Mucosa of rectum (tissue), 2 donors: ENCODE measurements around the gene TGFA.

Experiments
- H3K27ac ChIP-seq, 2 donors: one replicate each; pipeline ENCODE4 v1.7.0; 2013; ENCODE audit warnings: inconsistent platforms in 2 of 2, low read depth in 2 of 2, low read length in 2 of 2
- H3K27me3 ChIP-seq, 2 donors: one replicate each; pipeline ENCODE4 v1.7.0; 2013; ENCODE audit warnings: low read length in 2 of 2; ENCODE audit not compliant: control insufficient read depth in 2 of 2, insufficient read depth in 2 of 2
- H3K36me3 ChIP-seq, 2 donors: one replicate each; pipeline ENCODE4 v1.7.0; 2013; ENCODE audit warnings: low read length in 2 of 2; ENCODE audit not compliant: control insufficient read depth in 2 of 2, insufficient read depth in 2 of 2
- H3K4me1 ChIP-seq, 2 donors: one replicate each; pipeline ENCODE4 v1.7.0; 2013; ENCODE audit warnings: low read length in 2 of 2, mild to moderate bottlenecking in 1 of 2; ENCODE audit not compliant: control insufficient read depth in 2 of 2, insufficient read depth in 2 of 2
- H3K4me3 ChIP-seq, 2 donors: one replicate each; pipeline ENCODE4 v1.7.0; 2013; ENCODE audit warnings: low read length in 2 of 2
- H3K9ac ChIP-seq, 2 donors: one replicate each; pipeline ENCODE4 v1.7.0; 2013; ENCODE audit warnings: low read length in 2 of 2, low read depth in 1 of 2, mild to moderate bottlenecking in 1 of 2
- H3K9me3 ChIP-seq, 2 donors: one replicate each; pipeline ENCODE4 v1.7.0; 2013; ENCODE audit warnings: low read length in 2 of 2; ENCODE audit not compliant: control insufficient read depth in 2 of 2
- donor health status: healthy.
- donor health status: Normal muscosa, but diverticular disease.

Gene TGFA

DNA sequence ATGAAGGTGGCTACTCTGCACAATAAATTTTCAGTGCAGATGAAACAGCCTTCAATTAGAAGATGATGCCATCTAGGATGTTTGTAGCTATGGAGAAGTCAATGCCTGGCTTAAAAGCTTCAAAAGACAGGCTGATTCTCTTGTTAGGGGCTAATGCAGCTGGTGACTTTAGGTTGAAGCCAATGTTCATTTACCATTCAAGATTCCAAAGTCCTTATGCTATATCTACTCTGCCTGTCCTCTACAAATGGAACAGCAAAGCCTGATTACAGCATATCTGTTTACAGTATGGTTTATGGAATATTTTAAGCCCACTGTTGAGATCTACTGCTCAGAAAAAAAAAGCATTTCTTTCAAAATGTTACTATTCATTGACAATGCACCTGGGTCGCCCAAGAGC lies 15.8 kb downstream of the TGFA start:
- H3K4me3 ChIP-seq = no peak overlapping the region
- peaks cover 0 to 12% of the 10 kb centered on the region in 2 donors for H3K4me1 ChIP-seq
- H3K27ac ChIP-seq = no peak overlapping the region
- no peaks in the 10 kb centered on the region for H3K36me3 ChIP-seq
- no peak overlapping the region for H3K9ac ChIP-seq
- H3K9me3 ChIP-seq = peaks cover 0 to 2% of the 10 kb centered on the region in 2 donors
- H3K27me3 ChIP-seq = no peaks in the 10 kb centered on the region

DNA sequence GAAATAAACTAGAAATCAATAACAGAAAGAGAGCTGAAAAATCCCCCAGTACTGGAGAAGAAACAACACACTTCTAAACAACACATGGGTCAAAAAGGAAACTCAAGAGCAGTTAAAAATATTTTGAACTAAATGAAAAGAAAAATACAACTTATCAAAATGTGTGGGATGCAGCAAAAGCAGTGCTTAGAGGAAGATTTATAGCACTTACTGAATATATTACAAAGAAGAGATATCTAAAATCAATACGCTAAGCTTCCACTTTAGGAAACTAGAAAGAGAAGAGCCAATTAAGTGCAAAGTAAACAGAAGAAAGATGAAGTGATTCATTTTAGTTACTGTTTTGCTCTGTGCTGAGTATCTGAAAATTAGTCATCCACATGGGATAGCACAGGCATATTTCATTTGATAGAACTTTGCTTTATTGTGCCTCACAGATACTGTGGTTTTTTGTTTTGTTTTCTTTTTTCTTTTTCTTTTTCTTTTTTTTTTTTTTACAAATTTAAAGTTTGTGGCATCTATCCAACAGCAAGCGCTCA lies 17.0 kb downstream of the TGFA start:
- no peaks in the 10 kb centered on the region for H3K27me3 ChIP-seq
- H3K4me1 ChIP-seq = peaks cover 0 to 24% of the 10 kb centered on the region in 2 donors
- H3K9me3 ChIP-seq = peaks cover 0 to 2% of the 10 kb centered on the region in 2 donors
- H3K9ac ChIP-seq = no peak overlapping the region
- no peak overlapping the region for H3K27ac ChIP-seq
- H3K4me3 ChIP-seq = no peak overlapping the region
- no peaks in the 10 kb centered on the region for H3K36me3 ChIP-seq

DNA sequence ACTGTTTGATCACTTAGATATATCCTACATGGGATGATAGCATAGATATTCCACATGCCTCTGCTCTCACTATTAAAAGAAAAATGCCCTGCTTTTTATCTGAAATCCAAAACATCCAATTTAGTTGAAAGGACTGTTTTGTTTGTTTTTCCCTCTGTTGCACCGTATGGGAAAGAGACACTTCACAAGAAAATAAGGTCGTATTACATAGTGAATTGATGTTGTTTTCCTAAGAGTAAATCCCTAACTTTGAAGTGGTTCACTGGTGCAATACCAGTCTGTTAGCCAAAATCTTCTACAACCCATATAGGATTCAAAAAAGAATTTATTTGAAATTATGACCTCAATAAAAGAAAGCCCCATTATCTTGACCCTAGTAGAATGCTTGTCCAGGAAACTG lies 18.1 kb downstream of the TGFA start:
- no peak overlapping the region for H3K27ac ChIP-seq
- H3K4me3 ChIP-seq = no peak overlapping the region
- H3K36me3 ChIP-seq = no peaks in the 10 kb centered on the region
- H3K9ac ChIP-seq = no peak overlapping the region
- peaks cover 0 to 27% of the 10 kb centered on the region in 2 donors for H3K4me1 ChIP-seq
- H3K27me3 ChIP-seq = no peaks in the 10 kb centered on the region
- peaks cover 0 to 2% of the 10 kb centered on the region in 2 donors for H3K9me3 ChIP-seq

DNA sequence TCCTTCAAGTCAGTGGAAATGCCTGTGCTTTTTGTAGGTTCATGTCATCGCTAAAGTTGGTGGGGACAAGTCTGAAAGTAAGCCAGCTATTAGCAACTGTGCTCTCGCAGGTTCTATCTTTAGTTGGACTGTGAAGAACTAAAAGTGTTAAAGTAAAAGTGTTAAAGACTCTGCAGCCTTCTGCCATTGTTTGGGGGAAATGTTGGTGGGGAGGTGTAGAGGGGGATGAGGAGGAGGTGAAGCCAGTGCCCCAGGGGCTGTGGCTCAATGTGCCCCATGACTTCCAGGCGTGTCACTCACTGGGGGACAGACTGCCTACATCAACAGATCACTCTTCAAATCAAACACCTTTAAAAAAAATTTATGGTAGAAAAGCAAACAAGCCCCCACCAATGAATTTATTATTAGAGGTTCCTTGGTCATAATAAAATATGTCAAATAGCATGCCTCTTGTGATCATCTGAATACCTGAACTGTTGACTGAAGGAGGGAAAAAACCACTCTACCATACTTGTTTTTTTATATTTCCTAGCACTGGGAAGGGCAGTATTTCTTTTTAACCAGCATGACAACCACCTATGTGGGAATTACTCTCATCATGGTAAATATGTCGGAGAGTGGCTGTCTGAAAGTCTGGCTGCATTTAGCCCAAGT lies 19.3 kb downstream of the TGFA start:
- Histone ChIP-seq H3K4me1 (peaks cover 0 to 27% of the 10 kb centered on the region in 2 donors), H3K36me3 (no peaks in the 10 kb centered on the region)

DNA sequence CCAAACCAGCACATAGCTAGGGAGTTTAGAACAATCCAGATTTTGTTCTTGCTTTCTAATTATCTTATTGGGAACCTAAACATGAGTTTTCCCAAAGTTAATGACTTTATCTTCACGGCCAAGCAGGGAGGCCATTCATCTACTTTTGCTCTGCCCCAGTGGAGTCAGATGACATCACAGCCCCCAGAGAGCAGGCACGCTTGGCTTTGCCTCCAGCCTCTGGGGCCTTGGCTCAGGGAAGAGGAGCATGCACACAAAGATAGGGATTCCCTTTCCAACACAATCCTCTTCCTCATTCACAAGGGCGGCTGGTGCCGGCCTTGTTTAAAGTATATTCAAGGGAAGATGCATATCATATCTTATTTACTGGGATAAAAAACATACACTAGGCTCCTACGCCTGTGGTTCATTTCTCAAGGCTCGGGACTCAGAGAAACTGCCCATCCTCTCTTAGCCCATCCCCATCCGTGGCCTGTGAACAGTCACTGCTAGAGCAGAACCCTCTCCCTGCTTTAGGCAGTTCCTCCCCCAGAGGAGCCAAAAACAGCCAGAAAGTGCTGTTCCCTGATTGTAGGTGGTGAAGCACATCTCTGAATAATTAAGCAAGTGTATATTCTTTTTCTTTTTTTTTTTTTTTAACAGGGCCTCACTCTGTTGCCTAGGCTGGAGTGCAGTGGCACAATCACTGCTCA lies 21.2 kb downstream of the TGFA start:
- H3K36me3 ChIP-seq = no peaks in the 10 kb centered on the region

More for the DNA sequence above, 19.3 kb downstream of the TGFA start:
- H3K27ac ChIP-seq = no peak overlapping the region
- H3K9me3 ChIP-seq = peaks cover 0 to 2% of the 10 kb centered on the region in 2 donors
- H3K4me3 ChIP-seq = no peak overlapping the region
- H3K27me3 ChIP-seq = no peaks in the 10 kb centered on the region
- no peak overlapping the region for H3K9ac ChIP-seq

DNA sequence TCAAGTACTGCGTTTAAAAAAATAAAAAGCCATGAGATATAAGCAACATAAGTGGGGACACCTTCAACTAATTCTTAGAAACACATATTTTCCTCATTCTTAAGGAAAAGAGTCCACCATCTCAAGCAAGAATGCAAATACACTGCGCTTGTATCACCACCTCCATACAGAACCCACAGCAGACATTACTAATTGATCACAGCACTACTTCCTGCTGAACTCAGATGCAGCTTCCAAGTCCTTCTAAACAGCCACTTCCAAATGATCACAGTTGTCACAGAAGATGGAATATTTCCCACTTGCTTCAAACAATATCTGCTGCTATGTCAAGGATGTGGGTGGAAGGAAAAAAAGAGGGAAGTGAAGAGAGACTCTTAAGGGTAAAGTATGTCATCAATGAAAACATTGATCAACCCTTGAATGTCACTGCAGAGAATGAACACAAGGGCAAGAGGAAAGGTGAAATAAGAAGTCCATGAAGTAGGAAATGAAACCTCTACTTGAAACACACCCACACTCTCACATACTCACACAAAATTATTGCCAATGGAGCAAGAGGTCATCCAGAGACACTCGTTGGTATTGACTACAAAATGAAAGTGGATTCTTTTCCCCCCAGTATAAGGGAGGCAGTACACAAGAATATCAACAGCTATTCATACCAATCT lies 22.1 kb downstream of the TGFA start:
- Histone ChIP-seq H3K27me3 (no peaks in the 10 kb centered on the region), H3K9ac (no peak overlapping the region), H3K4me3 (no peak overlapping the region), H3K36me3 (no peaks in the 10 kb centered on the region), H3K4me1 (peaks cover 0 to 27% of the 10 kb centered on the region in 2 donors), H3K27ac (peak overlapping the region; percentile 40 to 44), H3K9me3 (peaks cover 0 to under 1% of the 10 kb centered on the region in 2 donors)

More for the DNA sequence above, 21.2 kb downstream of the TGFA start:
- H3K9ac ChIP-seq = no peak overlapping the region
- no peaks in the 10 kb centered on the region for H3K27me3 ChIP-seq
- H3K4me1 ChIP-seq = peaks cover 0 to 27% of the 10 kb centered on the region in 2 donors
- peak overlapping the region; percentile 40 to 44 for H3K27ac ChIP-seq
- H3K4me3 ChIP-seq = no peak overlapping the region
- peaks cover 0 to 2% of the 10 kb centered on the region in 2 donors for H3K9me3 ChIP-seq

DNA sequence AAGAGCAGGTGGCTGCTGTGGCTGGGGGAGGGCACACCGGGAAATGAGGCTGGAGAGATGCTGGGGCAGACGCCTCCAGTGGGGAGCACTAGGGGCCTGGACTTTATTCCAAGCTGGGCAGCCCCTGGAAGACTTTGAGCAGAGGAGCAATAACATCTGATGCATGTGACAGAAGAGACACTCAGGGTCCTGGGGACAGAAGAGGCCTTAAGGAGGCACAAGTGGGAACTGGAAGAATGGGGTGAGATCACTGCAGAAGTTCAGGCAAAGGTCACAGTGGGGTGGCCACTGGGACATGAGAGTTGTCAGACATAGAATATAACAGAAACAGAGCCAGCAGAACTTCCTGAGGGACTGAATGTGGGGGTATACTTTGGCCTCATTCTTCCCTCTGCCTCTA lies 24.0 kb downstream of the TGFA start:
- Histone ChIP-seq H3K4me3 (no peak overlapping the region), H3K9ac (no peak overlapping the region), H3K36me3 (no peaks in the 10 kb centered on the region), H3K4me1 (peaks cover 9 to 37% of the 10 kb centered on the region in 2 donors), H3K27me3 (no peaks in the 10 kb centered on the region), H3K9me3 (no peaks in the 10 kb centered on the region), H3K27ac (no peak overlapping the region)

DNA sequence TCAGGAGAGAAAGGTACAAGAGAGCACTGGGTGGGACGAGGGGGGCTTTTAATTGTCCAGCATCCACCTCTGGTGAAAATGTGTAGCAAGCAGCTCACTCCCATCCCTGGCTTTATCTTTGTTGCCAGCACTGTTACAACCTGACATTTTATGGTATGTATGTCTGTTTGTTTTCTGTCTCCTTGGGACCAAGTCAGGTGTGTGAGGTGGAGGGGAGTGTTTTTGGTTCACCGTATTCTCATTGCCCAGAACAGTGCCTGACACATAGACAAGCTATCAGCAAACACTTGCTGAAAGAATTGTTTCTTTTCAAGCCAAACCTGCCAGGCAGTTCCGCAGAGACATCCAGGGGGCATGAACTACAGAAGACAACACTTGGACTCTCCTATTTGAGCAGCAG lies 24.7 kb downstream of the TGFA start:
- no peak overlapping the region for H3K9ac ChIP-seq
- H3K36me3 ChIP-seq = no peaks in the 10 kb centered on the region
- H3K4me3 ChIP-seq = no peak overlapping the region
- H3K27me3 ChIP-seq = no peaks in the 10 kb centered on the region
- H3K27ac ChIP-seq = no peak overlapping the region
- H3K9me3 ChIP-seq = no peaks in the 10 kb centered on the region
- peaks cover 14 to 40% of the 10 kb centered on the region in 2 donors for H3K4me1 ChIP-seq

DNA sequence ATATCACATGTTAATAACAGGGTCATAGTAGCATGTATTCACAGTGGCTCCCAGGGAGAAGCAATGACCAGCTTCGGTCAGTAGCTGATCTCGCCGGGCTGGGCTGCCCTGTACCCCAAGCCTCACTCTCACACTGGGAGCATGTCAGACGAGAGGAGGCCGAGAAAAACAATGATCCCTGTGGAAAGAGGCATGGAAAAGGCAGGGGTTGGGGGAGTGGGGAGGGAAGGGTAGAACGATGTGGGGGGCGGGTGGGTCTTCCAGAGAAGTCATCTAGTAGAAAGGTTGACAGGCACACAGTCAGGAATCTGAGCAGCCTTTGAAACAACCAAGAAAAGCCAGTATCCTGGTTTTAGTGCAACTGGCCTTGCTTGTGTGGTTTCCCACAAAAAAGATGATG lies 25.4 kb downstream of the TGFA start:
- no peak overlapping the region for H3K27ac ChIP-seq
- H3K36me3 ChIP-seq = no peaks in the 10 kb centered on the region
- H3K27me3 ChIP-seq = no peaks in the 10 kb centered on the region
- no peak overlapping the region for H3K4me3 ChIP-seq
- H3K9ac ChIP-seq = no peak overlapping the region
- H3K4me1 ChIP-seq = peaks cover 20 to 41% of the 10 kb centered on the region in 2 donors
- no peaks in the 10 kb centered on the region for H3K9me3 ChIP-seq
